ENCODE measurements around the gene TPBGL. TPM values are rescaled to one million over a fixed set of nuclear protein-coding genes. Genes with fewer than 3 reads are reported as not detected.

The TPBGL gene
- total RNA-seq, 1 experiment from 2014 or later: not detected

GRCh38 chr11:75236062-75236461 lies 4.5 kb upstream of the TPBGL start:
- DNase-seq (no peak), ATAC-seq (no peak)
- intact Hi-C loops (cut with micrococcal nuclease): no loop called here
- H3K4me3 ChIP-seq (ENCODE audit: low read length): no peak overlapping the region
- no peak overlapping the region for H3K4me2 ChIP-seq (ENCODE audit: low read length)
- H3K9me2 ChIP-seq (replicated peaks; ENCODE audit: low read length): no peaks in the 10 kb centered on the region
- H3K27me3 ChIP-seq (ENCODE audit: low read length): peaks cover 28% of the 10 kb centered on the region
- no peak overlapping the region for H2AFZ ChIP-seq (ENCODE audit: low read length)
- TF ChIP-seq EZH2 (IDR thresholded peaks at IDR 0.05; ENCODE audit: low read length, unreplicated experiment) (no peak), CTCF (conservative IDR thresholded peaks at IDR 0.05; ENCODE audit: low read depth, low read length) (no peak), EZH2phosphoT487 (IDR thresholded peaks at IDR 0.05; ENCODE audit: borderline replicate concordance, low read length) (no peak)
- no peak overlapping the region for H3K9ac ChIP-seq (ENCODE audit: low read length)
- H4K20me1 ChIP-seq (ENCODE audit: low read length): no peaks in the 10 kb centered on the region
- BruUV-seq (replicated peaks): no TSS peak
- H3F3A ChIP-seq (ENCODE audit: low read length, unreplicated experiment): no peaks in the 10 kb centered on the region
- no peaks in the 10 kb centered on the region for H3K4me1 ChIP-seq (ENCODE audit: insufficient read depth, low read length)
- CTCF ChIA-PET: no interaction called here
- H3K36me3 ChIP-seq (ENCODE audit: low read depth, low read length): no peaks in the 10 kb centered on the region
- H3K79me2 ChIP-seq (ENCODE audit: low read length): no peaks in the 10 kb centered on the region
- POLR2A ChIA-PET (ENCODE audit: unreplicated experiment): no interaction called here
- no peak overlapping the region for H3K27ac ChIP-seq (ENCODE audit: low read length)
- no peaks in the 10 kb centered on the region for H3K9me3 ChIP-seq (ENCODE audit: low read length)

- no TSS peak for BruUV-seq (replicated peaks)
- H3K9me3 ChIP-seq (ENCODE audit: low read length): no peaks in the 10 kb centered on the region
- POLR2A ChIA-PET (ENCODE audit: unreplicated experiment): no interaction called here
Measured at GRCh38 chr11:75237050-75237449, 3.5 kb upstream of the TPBGL start.

More at GRCh38 chr11:75237050-75237449, 3.5 kb upstream of the TPBGL start:
- intact Hi-C loops (cut with micrococcal nuclease): no loop called here
- ATAC-seq (no peak), DNase-seq (no peak)
- no peak overlapping the region for H3K4me3 ChIP-seq (ENCODE audit: low read length)
- CTCF ChIA-PET: no interaction called here
- H2AFZ ChIP-seq (ENCODE audit: low read length): no peak overlapping the region
- H4K20me1 ChIP-seq (ENCODE audit: low read length): no peaks in the 10 kb centered on the region
- H3K27ac ChIP-seq (ENCODE audit: low read length): no peak overlapping the region
- H3K9ac ChIP-seq (ENCODE audit: low read length): no peak overlapping the region
- H3K4me2 ChIP-seq (ENCODE audit: low read length): no peak overlapping the region
- H3K27me3 ChIP-seq (ENCODE audit: low read length): peaks cover 20% of the 10 kb centered on the region
- H3K9me2 ChIP-seq (replicated peaks; ENCODE audit: low read length): no peaks in the 10 kb centered on the region
- H3K36me3 ChIP-seq (ENCODE audit: low read depth, low read length): no peaks in the 10 kb centered on the region
- no peaks in the 10 kb centered on the region for H3K79me2 ChIP-seq (ENCODE audit: low read length)
- H3K4me1 ChIP-seq (ENCODE audit: insufficient read depth, low read length): no peaks in the 10 kb centered on the region; the same call in 1 of the 2 replicates
- no peaks in the 10 kb centered on the region for H3F3A ChIP-seq (ENCODE audit: low read length, unreplicated experiment)
- TF ChIP-seq EZH2 (IDR thresholded peaks at IDR 0.05; ENCODE audit: low read length, unreplicated experiment): no peak
- TF ChIP-seq EZH2phosphoT487 (IDR thresholded peaks at IDR 0.05; ENCODE audit: borderline replicate concordance, low read length): no peak
- no peak for TF ChIP-seq CTCF (conservative IDR thresholded peaks at IDR 0.05; ENCODE audit: low read depth, low read length)

All from PC-3 (cell line).